Body of pancreas (tissue), 4 donors: Measurements from ENCODE around the gene SORCS2.

Experiments
- CTCF ChIP-seq, 7 experiments: fragments of 450-650 bp in 4 of 7; fragments of 200-600 bp in 3 of 7; sonication (generic) in 3 of 7; IDR thresholded peaks; one replicate each; pipeline ENCODE4 v1.5.1; 2016 to 2019; ENCODE audit warnings: antibody characterized with exemption in 7 of 7
- POLR2A ChIP-seq, 3 donors: fragments of 450-650 bp; IDR thresholded peaks; one replicate each; pipeline ENCODE4 v1.6.1; 2016; ENCODE audit warnings: antibody characterized with exemption in 3 of 3, mild to moderate bottlenecking in 2 of 3

GRCh38 chr4:7652451-7652881 is 460.1 kb downstream of the SORCS2 start:
- TF ChIP-seq CTCF (IDR thresholded peaks at IDR 0.05) (no peak), POLR2A (IDR thresholded peaks at IDR 0.05) (no peak)
